Effector CD4-positive, alpha-beta T cell (primary cell): ENCODE results near the gene SMYD2.
A peak's percentile ranks its signal among the peaks of the same experiment; 100 is the strongest.

ENCODE experiments used
- DNase-seq: peaks from one replicate; pipeline ENCODE4 v3.0.0-alpha.2; 2020
- total RNA-seq: gene quantifications from one replicate; lab custom pipeline; 2026; lab: John Stamatoyannopoulos, UW

The SMYD2 gene
- 34.1 reads per million, percentile 59 among the genes with 10 or more reads in this experiment for total RNA-seq

- DNase-seq: peak; percentile 45
These were observed at the start of gene SMYD2 for GRCh38 chr1:214281021-214281719. Gene SMYD2 (plus strand): TSS chr1:214281159. CDS start chr1:214281255, 96 bp downstream.

- no peak for DNase-seq
These were observed 46.9 kb upstream of the SMYD2 start for GRCh38 chr1:214233856-214234634.

- DNase-seq: no peak
These were observed 46.3 kb upstream of the SMYD2 start for GRCh38 chr1:214234635-214235025.

- no peak for DNase-seq
These were observed 44.5 kb upstream of the SMYD2 start for GRCh38 chr1:214236477-214236876.

GRCh38 chr1:214241060-214241459 lies 39.9 kb upstream of the SMYD2 start:
- DNase-seq: no peak

GRCh38 chr1:214244252-214244651 lies 36.7 kb upstream of the SMYD2 start:
- no peak for DNase-seq

GRCh38 chr1:214244841-214245240 lies 36.1 kb upstream of the SMYD2 start:
- no peak for DNase-seq

- no peak for DNase-seq
These were observed 33.4 kb upstream of the SMYD2 start for GRCh38 chr1:214247501-214248041.

- DNase-seq: no peak
These were observed 32.5 kb upstream of the SMYD2 start for GRCh38 chr1:214248311-214249085.

GRCh38 chr1:214249651-214250050 lies 31.3 kb upstream of the SMYD2 start:
- no peak for DNase-seq

GRCh38 chr1:214251354-214251753 lies 29.6 kb upstream of the SMYD2 start:
- no peak for DNase-seq

GRCh38 chr1:214255509-214255908 lies 25.4 kb upstream of the SMYD2 start:
- DNase-seq: no peak

- DNase-seq: no peak
These were observed 21.5 kb upstream of the SMYD2 start for GRCh38 chr1:214259353-214259977.

GRCh38 chr1:214260561-214261205 lies 20.3 kb upstream of the SMYD2 start:
- no peak for DNase-seq

GRCh38 chr1:214261206-214262123 lies 19.5 kb upstream of the SMYD2 start:
- DNase-seq: peak; percentile 76

- DNase-seq: no peak
These were observed 16.8 kb upstream of the SMYD2 start for GRCh38 chr1:214264196-214264595.

GRCh38 chr1:214264976-214265375 lies 16.0 kb upstream of the SMYD2 start:
- DNase-seq: no peak

- DNase-seq: no peak
These were observed 10.8 kb upstream of the SMYD2 start for GRCh38 chr1:214270097-214270650.

- DNase-seq: no peak
These were observed 9.6 kb upstream of the SMYD2 start for GRCh38 chr1:214271174-214271858.
